ENCODE results near the gene UBA1. TPM values are rescaled to one million over a fixed set of nuclear protein-coding genes. Genes with fewer than 3 reads are reported as not detected.

UBA1 gene
- 100 TPM for total RNA-seq
- long read RNA-seq, transcript UBA1-201 (26 exons, 3,559 nt) = major isoform, 39 of 154 reads
- long read RNA-seq, partial matches to known transcripts = 71 of 154 reads
- long read RNA-seq, other reads (novel, unspliced or antisense) = 40 of 154 reads

- ATAC-seq = peak; percentile 90
- DNase-seq = peak; percentile 92
- intact Hi-C loops (cut with micrococcal nuclease) = no loop called here
Measured at GRCh38 chrX:47193475-47194193, at the start of gene UBA1. UBA1 (plus strand) TSS chrX:47193829; CDS start chrX:47198803, 4,974 bp downstream.

- intact Hi-C loops (cut with micrococcal nuclease) = no loop called here
- peak; percentile 43 for ATAC-seq
- peak; percentile 56 for DNase-seq
Measured at GRCh38 chrX:47143894-47144625, 49.6 kb upstream of the UBA1 start.

- ATAC-seq = peak; percentile 97
- intact Hi-C loops (cut with micrococcal nuclease) = no loop called here
- peak; percentile 95 for DNase-seq
Measured at GRCh38 chrX:47144626-47145394, 48.8 kb upstream of the UBA1 start, which contains the start of the genes NDUFB11 and RBM10. NDUFB11 (minus strand) TSS chrX:47144702; CDS start chrX:47144679, 23 bp downstream. RBM10 (plus strand) TSS chrX:47145221; CDS start chrX:47147482, 2,261 bp downstream.

DNA sequence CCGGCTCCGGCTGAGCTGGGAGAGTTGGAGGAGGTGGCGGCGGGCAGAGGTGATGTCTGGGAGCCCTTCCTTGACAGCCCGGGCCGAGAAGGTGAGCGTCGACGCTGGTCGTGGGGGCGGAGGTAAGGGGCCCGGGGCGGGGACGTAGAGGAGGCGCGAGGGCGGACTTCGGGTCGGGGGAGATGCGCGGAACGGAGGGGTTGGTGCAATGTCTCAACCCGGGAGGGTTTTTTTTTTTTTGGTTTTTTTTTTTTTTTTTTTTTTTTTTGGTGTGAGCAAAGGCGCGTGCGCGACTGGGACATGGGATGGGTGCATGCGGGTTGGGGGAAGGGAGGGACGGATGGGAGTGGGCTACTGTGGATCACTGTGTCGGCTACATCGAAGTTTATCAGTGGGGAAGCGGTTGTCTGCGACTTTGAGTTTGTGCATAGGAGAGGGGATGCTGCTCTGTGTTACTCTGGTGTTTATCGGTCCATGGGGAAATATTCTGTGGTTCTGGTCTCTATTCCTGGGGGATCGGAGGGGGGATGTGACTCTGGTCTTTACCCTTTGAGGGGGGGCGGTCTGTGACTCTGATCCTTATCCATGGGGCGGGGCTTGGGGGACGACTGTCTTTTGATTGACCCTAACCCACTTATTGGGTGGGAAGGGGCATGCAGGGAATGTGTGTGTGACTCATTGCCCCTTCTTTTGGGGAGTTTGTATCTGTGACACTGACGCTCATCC is 48.1 kb upstream of the UBA1 start:
- ATAC-seq = peak; percentile 43
- DNase-seq = no peak
- intact Hi-C loops (cut with micrococcal nuclease) = no loop called here

DNA sequence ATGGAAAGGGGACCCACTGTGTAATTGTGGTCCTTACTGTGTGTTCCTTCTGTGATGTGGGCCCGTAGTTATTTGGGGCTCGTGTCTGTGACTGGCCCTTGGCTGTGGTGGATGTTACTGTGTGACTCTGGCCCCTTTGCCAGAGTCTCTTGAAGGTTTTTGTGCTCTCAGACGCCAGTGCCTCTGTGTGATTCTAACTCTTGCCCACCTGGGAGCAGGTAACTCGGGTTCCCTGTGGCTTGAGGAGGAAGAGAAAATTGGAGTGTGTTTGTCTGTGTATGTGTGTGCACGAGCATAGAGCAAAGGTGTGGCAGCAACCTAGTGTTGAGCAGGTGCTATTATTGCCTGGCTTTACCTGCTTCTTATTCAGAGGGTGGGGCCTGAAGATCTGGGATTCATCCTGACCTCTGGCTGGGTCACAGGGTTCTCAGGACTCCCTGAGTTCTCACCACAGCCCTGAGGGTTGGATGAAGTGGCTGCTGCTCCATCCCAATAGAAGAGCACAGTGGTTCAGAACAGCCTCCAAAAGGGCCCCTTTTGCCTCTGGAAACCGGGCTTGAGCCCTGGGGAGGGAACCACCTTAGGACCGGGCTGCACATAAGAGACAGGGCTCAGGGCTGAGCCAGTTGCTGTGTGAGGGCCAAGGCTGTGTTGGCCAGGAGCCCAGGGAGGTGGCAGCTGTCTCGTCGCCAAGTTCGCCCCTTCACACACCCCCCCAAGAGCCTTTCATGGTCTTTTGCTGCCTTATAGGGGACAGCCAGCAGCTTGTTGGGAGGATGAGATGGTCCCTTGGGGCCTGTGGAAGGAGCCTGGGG is 47.3 kb upstream of the UBA1 start:
- DNase-seq (no peak), ATAC-seq (no peak)
- intact Hi-C loops (cut with micrococcal nuclease) = no loop called here

GRCh38 chrX:47146936-47147859 is 46.4 kb upstream of the UBA1 start:
- ATAC-seq = no peak
- DNase-seq = no peak
- intact Hi-C loops (cut with micrococcal nuclease) = no loop called here

- ATAC-seq = no peak
- DNase-seq = no peak
- intact Hi-C loops (cut with micrococcal nuclease) = no loop called here
Measured at GRCh38 chrX:47148946-47149345, 44.7 kb upstream of the UBA1 start.

DNA sequence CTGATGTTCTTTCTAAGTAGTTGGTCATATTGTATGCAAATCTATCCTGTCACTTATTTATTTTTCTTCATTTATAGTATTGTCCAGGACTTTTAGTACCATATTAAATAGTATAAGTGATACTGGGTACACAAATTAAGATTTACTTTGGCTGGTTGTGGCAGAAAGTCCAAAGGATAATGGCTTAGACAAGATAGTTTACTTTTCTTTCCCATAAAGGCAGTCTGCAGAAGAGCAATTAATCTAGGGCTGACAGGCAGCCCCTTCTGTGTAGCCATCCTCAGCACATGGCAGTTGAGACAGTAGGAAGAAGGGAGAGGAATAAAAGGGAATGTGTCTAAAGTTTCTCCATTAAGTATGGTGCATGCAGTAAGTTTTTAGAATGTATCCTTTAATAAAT is 42.2 kb upstream of the UBA1 start:
- intact Hi-C loops (cut with micrococcal nuclease) = no loop called here
- ATAC-seq (no peak), DNase-seq (no peak)

GRCh38 chrX:47156611-47157520 is 36.8 kb upstream of the UBA1 start:
- ATAC-seq (no peak), DNase-seq (no peak)
- intact Hi-C loops (cut with micrococcal nuclease) = no loop called here

GRCh38 chrX:47158131-47158530 is 35.5 kb upstream of the UBA1 start:
- ATAC-seq = no peak
- intact Hi-C loops (cut with micrococcal nuclease) = no loop called here
- DNase-seq = no peak

- intact Hi-C loops (cut with micrococcal nuclease) = no loop called here
- ATAC-seq = no peak
- DNase-seq = no peak
Measured at GRCh38 chrX:47158781-47159180, 34.8 kb upstream of the UBA1 start.

GRCh38 chrX:47160781-47161180 is 32.8 kb upstream of the UBA1 start:
- no peak for DNase-seq
- no peak for ATAC-seq
- intact Hi-C loops (cut with micrococcal nuclease) = no loop called here

- intact Hi-C loops (cut with micrococcal nuclease) = no loop called here
- no peak for DNase-seq
- no peak for ATAC-seq
Measured at GRCh38 chrX:47162927-47163583, 30.6 kb upstream of the UBA1 start.

GRCh38 chrX:47164420-47164819 is 29.2 kb upstream of the UBA1 start:
- DNase-seq = no peak
- intact Hi-C loops (cut with micrococcal nuclease) = no loop called here
- no peak for ATAC-seq

- no peak for ATAC-seq
- no peak for DNase-seq
- intact Hi-C loops (cut with micrococcal nuclease) = no loop called here
Measured at GRCh38 chrX:47166126-47166525, 27.5 kb upstream of the UBA1 start.

All from left ventricle myocardium superior (tissue), 1 donor.